ENCODE measurements around the gene FBP2. TPM values are rescaled to one million over a fixed set of nuclear protein-coding genes. Genes with fewer than 3 reads are reported as not detected.

FBP2 gene
- total and polyA plus RNA-seq, 8 donors = 1.0 to 2.6 (median 1.7) TPM; not detected in 2

DNA sequence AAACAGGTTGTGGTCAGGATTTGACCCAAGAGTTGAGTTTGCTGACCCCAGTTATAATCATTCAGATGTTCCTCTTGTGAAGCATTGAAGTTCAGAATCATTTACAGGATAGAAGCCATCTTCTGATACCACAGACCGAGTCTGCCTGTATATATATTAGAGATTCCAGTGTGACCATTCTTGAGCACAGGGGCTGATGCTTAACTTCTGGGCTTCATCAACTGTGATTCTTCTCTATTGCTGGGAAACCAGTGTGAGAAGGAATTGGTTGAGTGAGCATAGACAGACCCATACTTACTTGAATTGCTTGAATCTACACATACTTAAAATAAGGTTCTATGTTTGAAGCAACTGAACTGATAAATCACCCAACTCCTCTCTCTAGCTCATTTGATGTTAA, 66.7 kb downstream of the FBP2 start:
- Histone ChIP-seq H3K27me3 (peaks cover 0 to 4% of the 10 kb centered on the region in 2 donors), H3K36me3 (no peaks in the 10 kb centered on the region), H3K9me3 (no peaks in the 10 kb centered on the region), H3K4me3 (no peak overlapping the region), H3K27ac (no peak overlapping the region), H3K4me1 (no peaks in the 10 kb centered on the region)
- TF ChIP-seq, protein P1, sequence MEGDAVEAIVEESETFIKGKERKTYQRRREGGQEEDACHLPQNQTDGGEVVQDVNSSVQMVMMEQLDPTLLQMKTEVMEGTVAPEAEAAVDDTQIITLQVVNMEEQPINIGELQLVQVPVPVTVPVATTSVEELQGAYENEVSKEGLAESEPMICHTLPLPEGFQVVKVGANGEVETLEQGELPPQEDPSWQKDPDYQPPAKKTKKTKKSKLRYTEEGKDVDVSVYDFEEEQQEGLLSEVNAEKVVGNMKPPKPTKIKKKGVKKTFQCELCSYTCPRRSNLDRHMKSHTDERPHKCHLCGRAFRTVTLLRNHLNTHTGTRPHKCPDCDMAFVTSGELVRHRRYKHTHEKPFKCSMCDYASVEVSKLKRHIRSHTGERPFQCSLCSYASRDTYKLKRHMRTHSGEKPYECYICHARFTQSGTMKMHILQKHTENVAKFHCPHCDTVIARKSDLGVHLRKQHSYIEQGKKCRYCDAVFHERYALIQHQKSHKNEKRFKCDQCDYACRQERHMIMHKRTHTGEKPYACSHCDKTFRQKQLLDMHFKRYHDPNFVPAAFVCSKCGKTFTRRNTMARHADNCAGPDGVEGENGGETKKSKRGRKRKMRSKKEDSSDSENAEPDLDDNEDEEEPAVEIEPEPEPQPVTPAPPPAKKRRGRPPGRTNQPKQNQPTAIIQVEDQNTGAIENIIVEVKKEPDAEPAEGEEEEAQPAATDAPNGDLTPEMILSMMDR (IDR thresholded peaks at IDR 0.05) = no peak
- DNase-seq = no peak
- intact Hi-C loops (cut with DNase I) = no loop called here
- no peak for ATAC-seq

DNA sequence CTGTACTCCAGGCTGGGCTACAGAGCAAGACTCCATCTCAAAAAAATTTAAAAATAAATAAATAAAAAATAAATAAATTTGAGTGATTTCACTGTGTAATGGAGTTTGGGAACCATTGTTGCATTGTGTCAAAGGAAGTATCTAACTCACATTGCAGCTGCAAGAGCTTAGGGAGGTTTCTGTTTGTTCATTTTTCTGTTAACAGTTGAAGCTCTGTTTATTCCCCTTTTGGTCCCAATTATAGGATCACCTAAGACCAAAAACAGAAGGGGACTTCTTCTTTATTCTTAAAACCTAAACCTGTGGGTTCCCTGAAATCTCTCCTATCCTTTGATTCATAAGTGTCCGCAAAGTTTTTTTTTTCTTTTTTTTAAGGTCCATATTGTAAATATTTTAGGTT, 67.4 kb downstream of the FBP2 start:
- Histone ChIP-seq H3K4me1 (no peaks in the 10 kb centered on the region), H3K27me3 (peaks cover 0 to 4% of the 10 kb centered on the region in 2 donors), H3K4me3 (no peak overlapping the region), H3K27ac (no peak overlapping the region), H3K36me3 (no peaks in the 10 kb centered on the region), H3K9me3 (no peaks in the 10 kb centered on the region)
- intact Hi-C loops (cut with DNase I) = no loop called here
- DNase-seq = no peak
- no peak for ATAC-seq
- TF ChIP-seq, protein P1 (IDR thresholded peaks at IDR 0.05) = no peak

DNA sequence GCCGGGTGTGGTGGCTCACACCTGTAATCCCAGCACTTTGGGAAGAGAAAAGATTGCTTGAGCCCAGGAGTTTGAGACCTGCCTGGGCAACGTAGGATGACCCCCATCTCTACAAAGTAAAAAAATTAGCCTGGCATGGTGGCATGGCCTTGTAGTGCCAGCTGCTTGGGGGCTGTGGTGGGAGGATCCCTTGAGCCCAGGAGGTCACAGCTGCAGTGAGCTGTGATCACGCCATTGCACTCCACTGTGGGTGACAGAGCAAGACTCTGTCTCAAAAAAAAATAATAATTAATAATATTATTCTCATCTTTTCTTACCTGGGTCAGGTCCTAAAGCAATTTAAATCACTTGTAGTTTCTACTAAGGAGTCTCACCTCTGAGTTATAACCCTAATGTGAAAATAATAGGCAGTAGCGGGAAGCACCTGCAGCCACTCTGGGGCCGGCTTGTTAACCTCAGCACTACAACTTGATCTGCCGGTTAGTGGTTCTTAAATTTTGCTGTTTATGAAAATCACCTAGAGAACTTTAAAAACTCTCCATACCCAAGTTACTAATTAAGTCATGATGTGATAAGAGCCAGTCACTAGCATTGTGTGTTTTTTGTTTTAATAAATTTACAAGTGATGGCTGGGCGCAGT, 68.1 kb downstream of the FBP2 start:
- H3K9me3 ChIP-seq = no peaks in the 10 kb centered on the region
- no peak for ATAC-seq
- intact Hi-C loops (cut with DNase I) = no loop called here

DNA sequence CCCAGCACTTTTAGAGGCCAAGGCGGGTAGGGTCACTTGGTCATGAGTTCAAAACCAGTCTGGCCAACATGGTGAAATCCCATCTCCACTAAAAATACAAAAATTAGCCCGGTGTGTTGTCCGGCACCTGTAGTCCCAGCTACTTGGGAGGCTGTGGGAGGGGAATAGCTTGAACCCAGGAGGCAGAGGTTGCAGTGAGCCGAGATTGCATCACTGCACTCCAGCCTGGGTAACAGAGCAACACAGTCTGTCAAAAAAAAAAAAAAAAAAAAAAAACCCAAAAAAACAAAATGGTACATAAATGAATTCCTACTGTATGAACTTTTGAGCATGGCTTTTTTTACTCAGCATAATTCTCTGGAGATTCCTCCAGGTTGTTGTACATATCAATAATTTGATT, 76.4 kb downstream of the FBP2 start:
- intact Hi-C loops (cut with DNase I) = no loop called here
- ATAC-seq (no peak), DNase-seq (no peak)
- H3K9me3 ChIP-seq = no peaks in the 10 kb centered on the region
- no peaks in the 10 kb centered on the region for H3K4me1 ChIP-seq
- H3K36me3 ChIP-seq = no peaks in the 10 kb centered on the region
- TF ChIP-seq, protein P1 (IDR thresholded peaks at IDR 0.05) = no peak
- no peaks in the 10 kb centered on the region for H3K27me3 ChIP-seq
- no peak overlapping the region for H3K4me3 ChIP-seq
- H3K27ac ChIP-seq = no peak overlapping the region

More for the DNA sequence above, 68.1 kb downstream of the FBP2 start:
- Histone ChIP-seq H3K27ac (no peak overlapping the region), H3K4me1 (no peaks in the 10 kb centered on the region), H3K36me3 (no peaks in the 10 kb centered on the region), H3K4me3 (no peak overlapping the region), H3K27me3 (peaks cover 0 to 4% of the 10 kb centered on the region in 2 donors)
- TF ChIP-seq, protein P1 (IDR thresholded peaks at IDR 0.05) = no peak
- no peak for DNase-seq

DNA sequence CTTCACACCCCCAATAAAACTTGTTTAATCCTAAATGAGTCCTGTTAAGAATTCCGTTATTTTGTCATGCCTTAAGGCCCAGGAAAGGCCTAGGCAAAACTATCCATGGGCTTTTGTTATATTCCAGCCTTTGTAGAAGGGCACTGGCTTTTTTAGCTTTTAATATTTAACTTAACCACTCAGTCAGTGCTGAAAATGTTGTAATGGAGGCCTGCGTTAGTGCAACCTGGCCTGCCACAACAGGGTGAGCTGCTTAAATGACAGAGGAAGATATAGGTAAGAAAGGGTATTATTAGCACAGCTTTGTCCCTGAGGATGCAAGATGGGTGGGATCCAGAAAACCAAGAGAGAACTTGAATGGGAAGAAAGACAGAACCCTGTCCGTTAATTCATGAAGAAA, 78.9 kb downstream of the FBP2 start:
- intact Hi-C loops (cut with DNase I) = no loop called here
- Histone ChIP-seq H3K4me3 (no peak overlapping the region), H3K36me3 (no peaks in the 10 kb centered on the region), H3K9me3 (no peaks in the 10 kb centered on the region), H3K27ac (no peak overlapping the region), H3K4me1 (no peaks in the 10 kb centered on the region), H3K27me3 (no peaks in the 10 kb centered on the region)
- TF ChIP-seq, protein P1 (IDR thresholded peaks at IDR 0.05) = no peak
- ATAC-seq (no peak), DNase-seq (no peak)

All from left lung (tissue), 10 donors.